Ovary (tissue), 9 donors: ENCODE data around the gene KIF26A. TPM values are rescaled to one million over a fixed set of nuclear protein-coding genes. Genes with fewer than 3 reads are reported as not detected.
"Not testable (repeated sequence)": the region's sequence is repeated elsewhere in the genome, so short reads cannot be mapped to it uniquely, and the experiment has no call there.

Experiments used
- DNase-seq, 5 donors: peaks; one replicate each; pipeline ENCODE4 v3.0.0-alpha.2; 2019 to 2020
- H3K27ac ChIP-seq, 2 donors: fragments of 200-600 bp; one replicate each; pipeline versions ENCODE4 v1.5.1 to v1.8.0; 2019 to 2022
- H3K27me3 ChIP-seq: fragments of 200-600 bp; one replicate; pipeline ENCODE4 v1.8.0; 2022
- H3K36me3 ChIP-seq: fragments of 200-600 bp; sonication (generic); one replicate; pipeline ENCODE4 v1.5.1; 2019
- H3K4me1 ChIP-seq: one replicate; pipeline ENCODE4 v1.8.1; 2013; ENCODE audit warnings: mild to moderate bottlenecking, moderate library complexity; ENCODE audit not compliant: insufficient read depth
- H3K4me3 ChIP-seq: fragments of 200-600 bp; sonication (generic); one replicate; pipeline ENCODE4 v1.5.1; 2017
- H3K9me3 ChIP-seq, 2 donors: fragments of 200-600 bp in 1 of 2; sonication (generic) in 1 of 2; one replicate each; pipeline versions ENCODE4 v1.5.1 to v1.8.1; 2013 to 2019; ENCODE audit warnings: mild to moderate bottlenecking in 1 of 2, moderate library complexity in 1 of 2
- EP300 ChIP-seq: sonication (generic); formaldehyde crosslinking; IDR thresholded peaks from one replicate; pipeline ENCODE4 v1.6.1; 2017; ENCODE audit warnings: antibody characterized with exemption
- POLR2A ChIP-seq: fragments of 450-650 bp; IDR thresholded peaks from one replicate; pipeline ENCODE4 v1.6.1; 2017; ENCODE audit warnings: antibody characterized with exemption, mild to moderate bottlenecking, moderate library complexity
- WGBS, 3 donors: extraction: QIAGEN DNeasy Blood & Tissue Kit in 1 of 3; methylation state at CpG; one replicate each; pipeline versions ENCODE4 v1.1.5 to v1.1.7; 2013 to 2017; 5-methylcytosine and 5-hydroxymethylcytosine counted together
- intact Hi-C, 4 donors: fragments of 100-400 bp; cut with DNase I; formaldehyde crosslinking; loops; one replicate each; pipeline versions ENCODE4 v1.11.0 to v1.15.1; 2022 to 2023
- polyA plus RNA-seq, 2 donors: library from polyadenylated mRNA; stranded (reverse); fragments of 200-250 nt in 1 of 2; fragments of 350-450 nt in 1 of 2; fragmentation: Illumina TruSeq in 1 of 2; extraction: RNeasy Lipid Tissue Mini Kit (QIAGEN cat#74804) in 1 of 2; gene quantifications; one replicate each; pipeline ENCODE4 v1.2.3, GENCODE V29; 2013 to 2014
- total RNA-seq, 7 donors: library from RNA; depleted of rRNA in 2 of 7; stranded (reverse); fragments of >200 nt in 2 of 7; fragmentation: NEBNext Ultra II Directional in 3 of 7; extraction: Animal tissue kit (Norgen Biotek cat#: 25700) in 3 of 7; gene quantifications; one replicate each; pipeline versions ENCODE4 v1.1.0 to v1.2.4, GENCODE V29; 2016 to 2023
- TF ChIP-seq, protein P1 (sequence below), 3 donors: fragments of 450-650 bp in 2 of 3; fragments of 200-600 bp in 1 of 3; IDR thresholded peaks; one replicate each; pipeline versions ENCODE4 v1.5.1 to v1.8.0; 2016 to 2022; ENCODE audit warnings: antibody characterized with exemption in 3 of 3, mild to moderate bottlenecking in 1 of 3
- donor health status: DM: no; HTN: no; CAD: no; lungs with moderate emphysema.
- donor health status: DM: no; HTN: no; CAD: no.
- donor health status: Bipolar disorder and iron deficiency.
- donor health status: DM: yes; HTN: yes; CAD: no.
- donor health status: DM: no; HTN: no; CAD: no.
- donor health status: DM: yes; HTN: yes; CAD: no.

KIF26A gene
- total and polyA plus RNA-seq, 9 donors, result 0.32 to 16.8 (median 5.8) TPM

DNA sequence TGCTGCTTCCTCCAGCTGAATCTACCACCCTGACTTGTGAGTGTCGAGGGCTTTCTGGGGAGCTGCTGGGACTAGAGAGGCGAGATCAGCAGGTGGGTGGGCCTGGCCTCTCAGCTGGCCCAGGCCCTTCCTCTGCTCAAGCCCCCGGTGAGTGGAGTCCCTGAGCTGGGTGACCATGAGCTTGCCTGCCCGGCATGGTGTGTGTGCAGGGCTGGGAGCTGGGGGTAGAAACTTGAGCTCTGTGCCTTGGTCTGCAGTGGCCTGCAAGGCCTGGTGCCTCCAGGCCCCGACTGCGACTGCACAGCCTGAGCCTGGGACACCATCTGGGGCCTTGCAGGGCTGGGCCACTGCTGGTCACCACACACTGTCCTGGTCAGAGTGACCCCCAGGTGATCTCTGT lies 67.4 kb downstream of the KIF26A start:
- 78 to 85% (median 81%) methylated on average over 6 of the region's 6 CpGs for WGBS, 3 donors
- intact Hi-C loops, result no loop called here
- Histone ChIP-seq H3K27me3 (no peaks in the 10 kb centered on the region), H3K9me3 (no peaks in the 10 kb centered on the region), H3K4me1 (no peaks in the 10 kb centered on the region), H3K27ac (no peak overlapping the region), H3K36me3 (no peaks in the 10 kb centered on the region), H3K4me3 (no peak overlapping the region)
- no peak for DNase-seq
- TF ChIP-seq, protein P1, sequence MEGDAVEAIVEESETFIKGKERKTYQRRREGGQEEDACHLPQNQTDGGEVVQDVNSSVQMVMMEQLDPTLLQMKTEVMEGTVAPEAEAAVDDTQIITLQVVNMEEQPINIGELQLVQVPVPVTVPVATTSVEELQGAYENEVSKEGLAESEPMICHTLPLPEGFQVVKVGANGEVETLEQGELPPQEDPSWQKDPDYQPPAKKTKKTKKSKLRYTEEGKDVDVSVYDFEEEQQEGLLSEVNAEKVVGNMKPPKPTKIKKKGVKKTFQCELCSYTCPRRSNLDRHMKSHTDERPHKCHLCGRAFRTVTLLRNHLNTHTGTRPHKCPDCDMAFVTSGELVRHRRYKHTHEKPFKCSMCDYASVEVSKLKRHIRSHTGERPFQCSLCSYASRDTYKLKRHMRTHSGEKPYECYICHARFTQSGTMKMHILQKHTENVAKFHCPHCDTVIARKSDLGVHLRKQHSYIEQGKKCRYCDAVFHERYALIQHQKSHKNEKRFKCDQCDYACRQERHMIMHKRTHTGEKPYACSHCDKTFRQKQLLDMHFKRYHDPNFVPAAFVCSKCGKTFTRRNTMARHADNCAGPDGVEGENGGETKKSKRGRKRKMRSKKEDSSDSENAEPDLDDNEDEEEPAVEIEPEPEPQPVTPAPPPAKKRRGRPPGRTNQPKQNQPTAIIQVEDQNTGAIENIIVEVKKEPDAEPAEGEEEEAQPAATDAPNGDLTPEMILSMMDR (IDR thresholded peaks at IDR 0.05), result no peak
- TF ChIP-seq EP300, result no peak
- no peak for TF ChIP-seq POLR2A

DNA sequence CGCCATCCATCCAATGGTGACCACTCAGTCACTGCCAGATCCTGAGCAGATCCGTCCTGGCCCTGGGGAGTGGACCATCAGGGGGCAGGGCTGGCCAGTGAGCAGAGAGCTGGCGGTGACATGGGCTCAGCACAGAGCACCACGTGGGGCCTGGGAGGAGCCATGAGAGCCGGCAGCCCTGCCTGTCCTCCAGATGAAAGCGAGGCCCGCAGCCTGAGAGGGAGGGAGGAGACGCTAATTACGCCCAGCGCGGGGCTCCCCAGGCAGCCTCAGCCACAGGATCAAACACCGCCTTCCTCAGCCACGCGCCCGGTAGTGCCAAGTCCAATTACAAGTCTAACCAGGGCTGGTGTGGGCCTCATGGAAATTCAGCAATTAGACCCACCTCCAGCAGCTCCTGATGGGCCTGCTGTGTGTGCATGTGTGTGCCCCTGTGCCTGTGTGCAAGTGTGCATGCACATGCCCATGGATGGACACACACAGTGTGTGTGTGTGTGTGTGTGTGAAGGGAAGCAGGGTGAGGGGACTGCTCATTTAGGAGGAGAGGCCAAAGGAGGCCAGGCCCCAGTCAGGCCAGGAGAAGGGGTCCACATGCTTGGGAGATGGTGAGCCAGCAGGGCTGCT lies 68.0 kb downstream of the KIF26A start:
- H3K9me3 ChIP-seq, result no peaks in the 10 kb centered on the region
- H3K36me3 ChIP-seq, result no peaks in the 10 kb centered on the region
- H3K27me3 ChIP-seq, result no peaks in the 10 kb centered on the region
- TF ChIP-seq, protein P1 (IDR thresholded peaks at IDR 0.05), result no peak
- no peak for TF ChIP-seq POLR2A
- TF ChIP-seq EP300, result no peak
- no peak overlapping the region for H3K27ac ChIP-seq
- no peak overlapping the region for H3K4me3 ChIP-seq
- intact Hi-C loops, result no loop called here
- H3K4me1 ChIP-seq, result no peaks in the 10 kb centered on the region
- 37 to 47% (median 38%) methylated on average over 12 to 15 of the region's 15 CpGs for WGBS, 3 donors
- DNase-seq, result no peak

- WGBS, 3 donors, result 83 to 90% (median 89%) methylated on average over 20 to 22 of the region's 22 CpGs
- intact Hi-C loops, result no loop called here
Measured at GRCh38 chr14:104207142-104208014, 69.0 kb downstream of the KIF26A start.

GRCh38 chr14:104208015-104208295 lies 69.6 kb downstream of the KIF26A start:
- DNase-seq, intact Hi-C loops, H3K27me3 ChIP-seq, H3K36me3 ChIP-seq, H3K4me3 ChIP-seq, H3K9me3 ChIP-seq, H3K27ac ChIP-seq, H3K4me1 ChIP-seq: not testable (repeated sequence)
- WGBS, 3 donors, result 76 to 94% (median 91%) methylated on average over 8 to 13 of the region's 13 CpGs

More at GRCh38 chr14:104207142-104208014, 69.0 kb downstream of the KIF26A start:
- TF ChIP-seq EP300 (no peak), POLR2A (no peak)
- TF ChIP-seq, protein P1 (IDR thresholded peaks at IDR 0.05), result no peak
- DNase-seq, result no peak
- no peak overlapping the region for H3K27ac ChIP-seq
- no peaks in the 10 kb centered on the region for H3K27me3 ChIP-seq
- H3K9me3 ChIP-seq, result no peaks in the 10 kb centered on the region
- H3K4me1 ChIP-seq, result no peaks in the 10 kb centered on the region
- H3K4me3 ChIP-seq, result no peak overlapping the region
- H3K36me3 ChIP-seq, result no peaks in the 10 kb centered on the region

DNA sequence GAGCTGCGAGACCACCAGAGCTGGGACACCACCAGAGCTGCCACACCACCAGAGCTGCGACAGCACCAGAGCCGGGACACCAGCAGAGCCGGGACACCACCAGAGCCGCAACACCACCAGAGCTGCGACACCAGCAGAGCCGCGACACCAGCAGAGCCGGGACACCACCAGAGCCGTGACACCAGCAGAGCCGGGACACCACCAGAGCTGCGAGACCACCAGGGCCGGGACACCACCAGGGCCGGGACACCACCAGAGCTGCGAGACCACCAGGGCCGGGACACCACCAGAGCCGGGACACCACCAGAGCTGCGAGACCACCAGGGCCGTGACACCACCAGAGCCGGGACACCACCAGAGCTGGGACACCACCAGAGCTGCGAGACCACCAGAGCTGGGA lies 69.9 kb downstream of the KIF26A start:
- H3K4me3 ChIP-seq, H3K36me3 ChIP-seq, H3K9me3 ChIP-seq, H3K4me1 ChIP-seq, H3K27ac ChIP-seq, DNase-seq, intact Hi-C loops, H3K27me3 ChIP-seq: not testable (repeated sequence)
- WGBS, 3 donors, result 90 to 95% methylated on average over 2 to 21 of the region's 21 CpGs; no CpG with 5 or more reads in 1 of the 3 donors

GRCh38 chr14:104209071-104209470 lies 70.7 kb downstream of the KIF26A start:
- H3K27ac ChIP-seq, H3K4me1 ChIP-seq, DNase-seq, H3K27me3 ChIP-seq, H3K4me3 ChIP-seq, intact Hi-C loops, H3K9me3 ChIP-seq, H3K36me3 ChIP-seq: not testable (repeated sequence)
- 84 to 93% (median 92%) methylated on average over 11 to 15 of the region's 15 CpGs for WGBS, 3 donors
